ENCODE results near the gene RMC1. TPM values are rescaled to one million over a fixed set of nuclear protein-coding genes. Genes with fewer than 3 reads are reported as not detected.

Gene RMC1
- total RNA-seq, 1 donor from 2014 or later: 28.3 TPM

- no peaks in the 10 kb centered on the region for H3K9me3 ChIP-seq (ENCODE audit: insufficient read depth, low read depth, low read length)
- Mint-ChIP-seq H3K4me1 (ENCODE audit: low read depth, unreplicated experiment) (peaks cover 54% of the 10 kb centered on the region), H3K27me3 (ENCODE audit: low read depth, unreplicated experiment) (no peaks in the 10 kb centered on the region), H3K36me3 (ENCODE audit: low read depth, unreplicated experiment) (peaks cover 36% of the 10 kb centered on the region), H3K4me3 (ENCODE audit: unreplicated experiment) (no peak overlapping the region), H3K9me3 (ENCODE audit: unreplicated experiment) (peaks cover 2% of the 10 kb centered on the region), H3K27ac (ENCODE audit: unreplicated experiment) (peak overlapping the region; percentile 72)
- no peak overlapping the region for H3K27ac ChIP-seq (ENCODE audit: low read depth, low read length)
- no peak for FAIRE-seq
- H3K9ac ChIP-seq (ENCODE audit: low read length): no peak overlapping the region
- no peak for DNase-seq (ENCODE audit: low read depth)
- no peak overlapping the region for H3K4me3 ChIP-seq (ENCODE audit: insufficient read depth, low read depth, low read length)
- no peaks in the 10 kb centered on the region for H3K4me1 ChIP-seq (ENCODE audit: insufficient read depth, low read length)
- no peak for TF ChIP-seq EZH2 (IDR thresholded peaks at IDR 0.05; ENCODE audit: insufficient read depth, low read length)
- no peak for TF ChIP-seq CTCF (IDR thresholded peaks at IDR 0.05; ENCODE audit: insufficient read depth, low read depth, low read length)
- H3K27me3 ChIP-seq (ENCODE audit: insufficient read depth, low read length): no peaks in the 10 kb centered on the region
- H3K36me3 ChIP-seq (ENCODE audit: insufficient read depth, low read length): peaks cover 55% of the 10 kb centered on the region
- H3K4me2 ChIP-seq (ENCODE audit: low read length): no peak overlapping the region
- H2AFZ ChIP-seq (ENCODE audit: low read depth, low read length): no peak overlapping the region
- no peaks in the 10 kb centered on the region for H3K79me2 ChIP-seq (ENCODE audit: insufficient read depth, low read length)
- no peaks in the 10 kb centered on the region for H4K20me1 ChIP-seq (ENCODE audit: insufficient read depth, low read length)
Observed at GRCh38 chr18:23538001-23538400, 34.7 kb downstream of the RMC1 start.

GRCh38 chr18:23538870-23539269 lies 35.6 kb downstream of the RMC1 start:
- FAIRE-seq (no peak), DNase-seq (ENCODE audit: low read depth) (peak; percentile 74)
- Histone ChIP-seq H3K36me3 (ENCODE audit: insufficient read depth, low read length) (peaks cover 51% of the 10 kb centered on the region), H3K9ac (ENCODE audit: low read length) (no peak overlapping the region), H3K4me1 (ENCODE audit: insufficient read depth, low read length) (no peaks in the 10 kb centered on the region), H3K9me3 (ENCODE audit: insufficient read depth, low read depth, low read length) (no peaks in the 10 kb centered on the region), H3K27ac (ENCODE audit: low read depth, low read length) (no peak overlapping the region), H3K27me3 (ENCODE audit: insufficient read depth, low read length) (no peaks in the 10 kb centered on the region), H3K4me3 (ENCODE audit: insufficient read depth, low read depth, low read length) (no peak overlapping the region), H2AFZ (ENCODE audit: low read depth, low read length) (no peak overlapping the region), H3K4me2 (ENCODE audit: low read length) (no peak overlapping the region), H3K79me2 (ENCODE audit: insufficient read depth, low read length) (no peaks in the 10 kb centered on the region), H4K20me1 (ENCODE audit: insufficient read depth, low read length) (no peaks in the 10 kb centered on the region)
- Mint-ChIP-seq H3K4me3 (ENCODE audit: unreplicated experiment) (peak overlapping the region; percentile 13), H3K27me3 (ENCODE audit: low read depth, unreplicated experiment) (no peaks in the 10 kb centered on the region), H3K4me1 (ENCODE audit: low read depth, unreplicated experiment) (peaks cover 54% of the 10 kb centered on the region), H3K9me3 (ENCODE audit: unreplicated experiment) (peaks cover 2% of the 10 kb centered on the region), H3K36me3 (ENCODE audit: low read depth, unreplicated experiment) (peaks cover 38% of the 10 kb centered on the region), H3K27ac (ENCODE audit: unreplicated experiment) (peak overlapping the region; percentile 91)
- TF ChIP-seq EZH2 (IDR thresholded peaks at IDR 0.05; ENCODE audit: insufficient read depth, low read length) (no peak), CTCF (IDR thresholded peaks at IDR 0.05; ENCODE audit: insufficient read depth, low read depth, low read length) (no peak)

GRCh38 chr18:23539296-23539695 lies 36.0 kb downstream of the RMC1 start:
- DNase-seq (ENCODE audit: low read depth): no peak
- Histone ChIP-seq H2AFZ (ENCODE audit: low read depth, low read length) (no peak overlapping the region), H3K27ac (ENCODE audit: low read depth, low read length) (no peak overlapping the region), H3K4me3 (ENCODE audit: insufficient read depth, low read depth, low read length) (no peak overlapping the region), H3K9me3 (ENCODE audit: insufficient read depth, low read depth, low read length) (no peaks in the 10 kb centered on the region), H3K9ac (ENCODE audit: low read length) (no peak overlapping the region), H3K27me3 (ENCODE audit: insufficient read depth, low read length) (no peaks in the 10 kb centered on the region), H3K36me3 (ENCODE audit: insufficient read depth, low read length) (peaks cover 50% of the 10 kb centered on the region), H3K4me1 (ENCODE audit: insufficient read depth, low read length) (no peaks in the 10 kb centered on the region), H4K20me1 (ENCODE audit: insufficient read depth, low read length) (no peaks in the 10 kb centered on the region), H3K79me2 (ENCODE audit: insufficient read depth, low read length) (no peaks in the 10 kb centered on the region), H3K4me2 (ENCODE audit: low read length) (no peak overlapping the region)
- no peaks in the 10 kb centered on the region for H3K27me3 Mint-ChIP-seq (ENCODE audit: low read depth, unreplicated experiment)
- H3K4me1 Mint-ChIP-seq (ENCODE audit: low read depth, unreplicated experiment): peaks cover 54% of the 10 kb centered on the region
- H3K27ac Mint-ChIP-seq (ENCODE audit: unreplicated experiment): peak overlapping the region; percentile 91
- H3K9me3 Mint-ChIP-seq (ENCODE audit: unreplicated experiment): peaks cover 2% of the 10 kb centered on the region
- peaks cover 39% of the 10 kb centered on the region for H3K36me3 Mint-ChIP-seq (ENCODE audit: low read depth, unreplicated experiment)
- no peak overlapping the region for H3K4me3 Mint-ChIP-seq (ENCODE audit: unreplicated experiment)
- no peak for FAIRE-seq
- TF ChIP-seq EZH2 (IDR thresholded peaks at IDR 0.05; ENCODE audit: insufficient read depth, low read length) (no peak), CTCF (IDR thresholded peaks at IDR 0.05; ENCODE audit: insufficient read depth, low read depth, low read length) (no peak)

Measured in astrocyte (in vitro differentiated cells and primary cell).